Measurements from ENCODE around the gene ATP1A3.
"Not testable (repeated sequence)": the region's sequence is repeated elsewhere in the genome, so short reads cannot be mapped to it uniquely, and the experiment has no call there.

The ATP1A3 gene

GRCh38 chr19:41993612-41994483, at the start of gene ATP1A3:
TSS of gene ATP1A3 (minus strand) at chr19:41994230. CDS start at chr19:41994076, 154 bp downstream.
- peak; percentile 39 for DNase-seq

DNA sequence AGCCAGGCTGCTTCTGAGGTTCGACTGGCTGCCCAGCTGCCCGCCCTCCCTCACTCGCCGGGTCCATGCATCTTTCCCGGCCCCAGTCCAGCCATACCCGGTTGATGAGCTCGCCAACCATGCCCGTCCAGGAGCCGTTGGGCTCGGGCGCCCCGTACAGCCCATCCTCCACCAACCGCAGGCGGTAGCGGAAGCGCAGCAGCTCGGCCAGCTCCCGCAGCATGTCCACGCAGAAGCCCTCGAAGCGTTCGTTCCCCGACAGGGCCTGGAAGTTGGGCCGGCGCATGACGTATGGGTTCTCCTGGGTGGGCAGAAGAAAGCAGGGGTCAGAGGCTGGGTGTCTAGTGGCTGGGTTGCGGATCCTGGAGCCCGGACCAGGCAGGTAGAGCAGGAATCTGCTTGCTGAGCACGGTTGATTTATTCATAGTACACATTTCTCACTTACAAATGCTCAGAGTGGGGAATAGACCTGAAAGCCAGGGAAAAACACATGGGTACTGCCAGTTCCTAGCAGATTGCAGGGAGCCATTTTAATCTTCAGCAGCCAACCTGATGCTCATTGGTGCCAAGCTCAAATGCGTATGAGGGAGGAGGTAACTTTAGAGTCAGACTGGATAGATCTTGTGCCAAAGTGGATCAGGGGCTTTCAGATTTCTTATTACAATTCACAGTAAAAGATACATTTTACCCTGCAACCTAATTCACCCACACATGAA, 48.6 kb upstream of the ATP1A3 start:
- DNase-seq, result no peak

- not testable (repeated sequence) for DNase-seq
Observed at GRCh38 chr19:42040491-42040890, 46.5 kb upstream of the ATP1A3 start.

DNA sequence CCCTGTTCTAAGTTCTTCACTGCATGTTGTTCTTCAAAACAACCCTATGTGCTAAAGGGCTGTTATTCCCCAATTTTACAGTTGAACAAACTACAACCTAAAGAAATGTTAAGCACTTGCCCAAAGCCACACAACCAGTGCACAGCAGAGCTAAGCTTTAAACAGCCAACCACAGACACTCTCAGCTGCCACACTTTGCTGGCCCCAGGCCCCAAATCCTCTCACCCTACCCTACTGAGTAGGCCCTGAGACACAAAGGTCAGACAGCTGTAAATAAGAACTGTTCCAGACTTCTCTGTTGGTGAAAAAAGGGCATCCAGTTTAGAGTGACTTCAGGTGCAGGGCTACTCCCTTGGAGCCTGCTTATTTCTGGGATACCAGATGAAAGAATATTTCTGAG, 46.0 kb upstream of the ATP1A3 start:
- DNase-seq, result no peak

- no peak for DNase-seq
Observed at GRCh38 chr19:42038666-42039065, 44.6 kb upstream of the ATP1A3 start.

DNA sequence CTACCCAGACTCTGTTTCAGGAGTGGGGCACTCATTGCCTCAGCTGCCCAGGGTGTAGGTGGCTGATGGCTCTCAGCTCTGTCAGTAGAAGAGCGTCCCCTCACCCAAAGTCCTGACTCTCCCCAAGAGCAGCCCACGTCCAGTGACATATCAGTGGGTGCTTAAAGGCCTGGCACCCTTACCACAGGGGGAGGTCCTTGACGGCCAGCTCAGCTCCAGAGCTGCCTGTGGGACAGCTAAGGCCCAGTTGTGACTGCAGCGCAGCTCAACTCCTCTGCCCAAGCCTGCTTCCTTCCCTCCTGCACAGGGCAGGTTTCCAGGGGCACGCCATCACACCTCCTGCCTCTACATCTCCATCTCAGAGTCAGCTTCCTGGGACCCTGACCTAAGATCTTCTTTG, 43.6 kb upstream of the ATP1A3 start:
- DNase-seq, result no peak

DNA sequence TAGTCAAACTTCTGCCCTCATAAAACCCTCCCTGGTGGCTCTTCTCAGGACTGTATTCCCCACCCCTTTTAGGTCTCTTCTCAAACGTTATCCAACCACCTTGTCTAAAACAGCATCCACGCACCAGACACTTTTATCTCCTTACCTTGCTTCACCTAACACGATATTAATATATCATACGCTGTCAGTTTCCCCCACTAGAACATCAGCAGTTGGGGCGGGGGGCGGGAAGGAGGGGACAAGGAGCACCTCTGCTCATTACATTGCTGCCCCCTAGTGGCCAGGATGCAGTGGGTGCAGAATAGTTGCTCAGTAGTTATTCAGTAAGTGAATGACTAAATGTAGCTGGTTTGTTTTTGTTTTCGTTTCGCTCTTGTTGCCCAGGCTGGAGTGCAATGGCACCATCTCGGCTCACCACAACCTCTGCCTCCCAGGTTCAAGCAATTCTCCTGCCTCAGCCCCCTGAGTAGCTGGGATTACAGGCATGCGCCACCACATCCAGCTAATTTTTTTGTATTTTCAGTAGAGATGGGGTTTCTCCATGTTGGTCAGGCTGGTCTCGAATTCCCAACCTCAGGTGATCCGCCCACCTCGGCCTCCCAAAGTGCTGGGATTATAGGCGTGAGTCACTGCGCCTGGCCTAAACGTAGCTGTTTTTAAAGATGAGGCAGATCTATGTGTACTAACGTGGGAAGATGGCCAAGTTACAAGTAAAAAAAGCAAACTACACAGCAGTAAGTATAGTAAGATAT, 40.8 kb upstream of the ATP1A3 start:
- DNase-seq, result peak; percentile 57

- DNase-seq, result no peak
Observed at GRCh38 chr19:42033413-42033812, 39.4 kb upstream of the ATP1A3 start.

DNA sequence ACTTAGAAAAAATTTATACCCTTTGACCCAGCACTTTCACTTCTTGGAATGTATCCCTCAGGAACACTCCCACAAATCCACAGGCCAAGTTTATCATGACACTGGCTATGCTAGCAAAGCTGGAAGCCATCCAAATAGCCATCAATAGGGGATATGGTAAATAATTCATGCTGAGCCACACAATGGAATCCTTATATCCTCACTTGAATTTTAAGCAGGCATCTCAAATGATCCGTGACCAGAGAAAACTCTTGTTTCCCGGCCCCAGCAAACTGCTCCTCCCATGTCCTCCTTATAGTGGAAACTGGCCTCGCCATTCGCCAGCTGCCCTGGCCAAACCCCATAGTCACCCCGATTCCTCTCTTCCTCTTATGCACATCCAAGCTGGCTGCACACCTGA, 38.4 kb upstream of the ATP1A3 start:
- no peak for DNase-seq

DNA sequence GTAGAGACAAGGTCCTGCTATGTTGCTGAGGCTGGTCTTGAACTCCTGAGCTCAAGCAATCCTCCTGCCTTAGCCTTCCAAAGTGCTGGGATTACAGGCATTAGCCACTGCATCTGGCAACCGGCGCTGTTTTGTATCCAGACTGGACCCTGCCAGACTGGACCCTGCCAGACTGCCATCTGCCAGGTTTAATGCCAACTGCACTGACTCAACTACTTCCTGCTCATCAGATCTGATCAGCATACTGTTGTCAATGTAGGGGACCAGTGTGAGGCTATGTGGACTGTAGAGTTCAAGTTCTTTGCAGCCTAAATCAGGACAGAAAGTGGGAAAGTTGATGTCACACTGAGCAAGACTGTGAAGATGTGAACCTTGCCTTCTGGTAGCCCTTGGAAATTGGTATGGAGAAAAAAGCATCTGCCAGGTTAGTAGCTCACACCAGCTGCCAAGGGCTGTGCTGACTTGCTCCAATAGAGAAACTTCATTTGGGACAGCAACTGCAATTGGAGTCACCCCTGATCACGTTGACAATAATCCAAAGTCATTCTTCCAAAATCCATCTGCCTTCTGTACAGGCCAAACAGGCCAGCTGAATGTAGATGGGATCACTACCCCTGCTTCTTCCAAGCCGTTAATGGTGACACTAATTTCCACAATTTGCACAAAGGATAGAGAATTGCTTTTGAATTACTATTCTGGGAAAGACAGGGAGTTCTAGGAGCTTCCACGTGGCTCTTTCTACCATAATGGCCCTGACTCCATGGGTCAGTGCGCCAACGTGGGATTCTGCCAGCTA, 36.8 kb upstream of the ATP1A3 start:
- DNase-seq, result no peak

DNA sequence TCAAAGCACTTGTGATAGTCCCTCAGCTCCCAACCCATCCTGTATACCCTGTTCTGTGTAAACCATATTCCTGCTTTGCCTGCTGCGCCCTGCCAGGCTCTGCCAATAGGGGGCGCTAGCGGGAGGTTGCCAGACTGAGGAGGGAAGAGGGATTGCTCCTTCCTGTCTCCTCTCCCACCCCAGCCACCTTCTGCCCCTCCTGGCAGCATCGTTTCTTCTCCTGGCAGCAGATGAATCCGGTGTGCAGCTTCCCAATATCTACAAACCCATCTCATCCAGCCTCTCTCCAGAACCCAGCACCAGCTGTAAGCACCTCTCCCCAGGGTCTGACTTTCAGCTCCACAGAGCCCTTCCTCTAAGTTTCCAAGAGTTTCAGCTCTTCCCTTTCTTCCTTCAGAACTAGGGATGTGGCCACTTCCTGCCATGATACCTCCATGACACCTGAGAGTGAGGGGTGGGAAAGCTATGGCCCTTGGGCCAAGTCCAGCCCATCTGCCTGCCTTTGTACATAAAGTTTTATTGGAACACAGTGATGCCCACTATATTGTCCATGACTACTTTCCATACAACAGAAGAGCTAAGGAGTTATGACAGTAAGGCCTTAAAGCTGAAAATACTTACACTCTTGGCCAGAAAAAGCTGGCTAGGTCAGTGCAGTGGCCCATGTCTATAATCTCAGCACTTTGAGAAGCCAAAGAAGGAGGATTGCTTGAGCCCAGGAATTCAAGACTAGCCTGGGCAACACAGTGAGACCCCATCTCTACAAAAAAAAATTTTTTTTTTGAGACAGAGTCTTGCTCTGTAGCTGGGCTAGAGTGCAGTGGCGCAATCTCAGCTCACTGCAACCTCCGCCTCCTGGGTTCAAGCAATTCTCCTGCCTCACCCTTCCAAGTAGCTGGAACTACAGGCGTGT, 34.5 kb upstream of the ATP1A3 start:
- no peak for DNase-seq

GRCh38 chr19:42024622-42025111, 30.6 kb upstream of the ATP1A3 start:
- no peak for DNase-seq

DNA sequence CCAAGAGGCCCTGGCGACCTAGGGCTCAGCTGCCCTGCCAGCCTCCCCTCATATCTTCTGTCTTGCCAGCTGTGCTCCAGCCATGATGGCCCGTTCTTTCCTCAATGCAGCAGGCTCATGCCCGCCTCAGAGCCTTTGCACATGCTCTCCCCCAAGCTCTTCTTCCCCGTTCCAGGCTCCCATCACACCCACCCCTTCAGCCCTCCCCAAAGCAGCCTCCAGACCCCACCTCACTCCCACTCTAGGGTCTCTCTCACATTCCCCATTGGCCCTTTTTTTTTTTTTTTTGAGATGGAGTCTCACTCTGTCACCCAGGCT, 29.9 kb upstream of the ATP1A3 start:
- DNase-seq, result no peak

DNA sequence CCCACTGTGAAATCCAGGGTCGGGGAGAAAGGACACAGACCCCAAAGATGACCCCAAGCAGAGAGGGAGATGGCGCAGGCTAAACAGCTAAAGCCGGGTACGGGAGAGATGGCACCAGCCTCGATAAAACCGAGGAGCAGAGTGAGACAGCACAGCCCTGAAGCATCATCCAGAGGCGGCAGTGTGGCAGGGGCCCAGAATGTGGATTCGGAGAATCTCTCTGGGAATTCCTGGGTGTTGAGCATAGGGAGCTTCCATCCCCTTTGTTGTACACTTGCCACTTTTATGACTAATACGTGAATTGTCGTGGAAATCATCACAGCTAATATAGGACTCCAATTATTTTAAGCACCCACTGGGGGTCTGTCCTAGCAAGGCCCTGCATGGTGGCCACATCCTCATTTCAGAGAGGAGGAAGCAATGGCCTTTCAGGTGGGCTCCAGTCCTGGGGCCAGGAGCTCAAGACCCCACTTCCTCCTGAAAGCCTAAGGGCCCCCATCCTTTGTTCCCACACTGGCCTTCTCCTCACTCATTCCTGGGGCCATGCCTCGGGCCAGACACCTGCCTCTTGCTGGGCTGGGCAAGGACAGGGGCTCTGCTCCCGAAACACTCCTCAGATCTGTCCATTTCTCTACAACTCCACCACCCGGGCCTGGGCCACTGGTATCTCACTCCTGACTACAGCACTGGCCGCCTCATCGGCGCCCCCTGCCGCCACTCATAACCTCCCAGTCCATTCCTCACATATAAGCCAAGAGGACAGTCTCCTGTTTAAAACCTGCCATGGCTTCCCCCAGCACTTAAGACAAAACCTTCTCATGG, 29.3 kb upstream of the ATP1A3 start:
- DNase-seq, result no peak

GRCh38 chr19:42022616-42023015, 28.6 kb upstream of the ATP1A3 start:
- DNase-seq, result no peak

DNA sequence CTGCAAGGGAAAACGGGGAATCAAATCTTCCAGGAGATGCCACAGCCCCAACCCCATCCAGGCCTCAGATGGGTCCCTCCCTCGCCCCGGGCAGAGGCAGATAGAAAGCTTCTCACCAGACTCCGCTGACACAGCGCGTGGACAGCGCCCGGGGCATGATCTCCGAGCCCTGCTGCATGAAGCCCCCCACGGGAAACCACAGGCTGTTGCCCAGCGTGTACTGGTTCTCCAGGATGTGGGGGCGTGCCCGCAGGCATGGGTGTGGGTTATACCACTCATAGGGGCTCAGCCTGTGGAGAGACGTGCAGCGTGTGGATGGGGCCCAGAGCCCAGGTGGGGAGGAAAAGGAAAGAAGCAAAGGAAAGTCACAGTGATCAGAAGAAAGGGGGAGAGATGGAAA, 27.2 kb upstream of the ATP1A3 start:
- no peak for DNase-seq

DNA sequence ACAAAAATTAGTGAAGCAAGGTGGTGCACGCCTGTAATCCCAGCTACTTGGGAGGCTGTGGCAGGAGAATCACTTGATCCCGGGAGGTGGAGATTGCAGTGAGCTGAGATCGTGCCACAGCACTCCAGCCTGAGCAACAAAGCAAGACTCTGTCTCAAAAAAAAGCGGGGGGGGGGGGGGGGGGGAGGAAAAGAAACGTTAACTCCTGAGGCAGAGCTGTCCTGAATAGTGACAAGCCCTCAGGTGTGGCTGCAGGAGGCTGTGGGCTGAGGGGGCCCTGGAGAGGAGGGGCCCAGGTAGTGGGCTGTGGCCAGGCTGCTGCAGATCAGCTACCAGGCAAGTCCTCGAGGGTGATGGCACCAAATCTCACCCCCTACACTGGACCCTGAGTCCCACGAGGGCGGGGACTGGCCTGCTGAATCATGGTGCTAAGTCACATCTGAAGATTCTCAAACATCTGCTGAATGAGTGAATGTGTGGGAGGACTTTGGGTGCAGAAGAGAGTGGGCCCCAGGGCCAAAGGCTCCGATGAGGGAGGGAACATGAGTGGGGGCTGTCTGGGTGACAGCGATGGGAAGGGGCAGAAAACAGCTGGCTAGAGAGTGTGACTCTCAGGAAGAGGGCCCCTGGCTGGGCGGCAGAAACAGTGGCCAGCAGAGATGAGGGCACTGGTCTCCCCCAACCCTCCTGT, 24.6 kb upstream of the ATP1A3 start:
- DNase-seq, result no peak

GRCh38 chr19:42017040-42017439, 23.0 kb upstream of the ATP1A3 start:
- DNase-seq, result no peak

DNA sequence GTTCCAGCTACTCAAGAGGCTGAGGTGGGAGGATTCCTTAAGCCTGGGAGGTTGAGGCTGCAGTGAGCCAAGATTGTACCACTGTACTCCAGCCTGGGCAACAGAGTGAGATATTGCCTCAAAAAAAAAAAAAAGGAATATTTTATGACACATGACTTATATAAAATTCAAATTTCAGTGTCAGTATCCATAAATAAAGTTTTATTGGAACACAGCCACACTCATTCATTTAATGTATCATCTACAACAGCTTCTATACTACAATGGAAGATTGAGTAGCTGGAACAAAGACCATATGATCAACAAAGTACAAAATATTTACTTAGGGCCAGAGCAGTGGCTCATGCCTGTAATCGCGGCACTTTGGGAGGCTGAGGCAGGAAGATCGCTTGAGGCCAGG, 18.7 kb upstream of the ATP1A3 start:
- not testable (repeated sequence) for DNase-seq

Measured in activated T-cell treated with anti-CD3 and anti-CD28 coated beads for 4 hours (primary cell).